Astrocyte (in vitro differentiated cells and primary cell): ENCODE measurements around the gene USP40.

Source experiments
- EZH2 ChIP-seq: IDR thresholded peaks from 2 replicates; pipeline ENCODE4 v1.6.1; 2012; ENCODE audit warnings: mild to moderate bottlenecking, low read length, inconsistent platforms; ENCODE audit not compliant: insufficient read depth
- TF ChIP-seq, protein P1 (sequence below): IDR thresholded peaks from 2 replicates; pipeline ENCODE4 v1.5.1; 2011; ENCODE audit warnings: low read depth, mild to moderate bottlenecking, inconsistent platforms, low read length, moderate library complexity; ENCODE audit not compliant: insufficient read depth

DNA sequence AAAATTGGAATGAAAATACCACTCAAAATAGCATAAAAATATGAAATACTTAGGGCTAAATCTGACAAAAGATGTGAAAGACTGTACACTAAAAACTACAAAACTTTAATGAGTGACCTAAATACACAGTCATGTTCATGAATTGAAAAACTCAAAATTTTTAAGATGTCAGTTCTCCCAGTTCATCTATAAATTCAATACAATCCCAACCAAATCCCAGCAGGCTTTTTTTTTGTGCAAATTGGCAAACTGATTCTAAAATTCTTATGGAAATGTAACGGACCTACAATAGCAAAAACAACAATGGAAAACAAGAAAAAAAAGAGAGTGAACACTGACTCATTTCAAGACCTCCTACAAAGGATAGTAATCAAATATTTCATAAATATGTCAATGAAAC is 4.4 kb upstream of the USP40 start:
- TF ChIP-seq EZH2: no peak
- TF ChIP-seq, protein P1, sequence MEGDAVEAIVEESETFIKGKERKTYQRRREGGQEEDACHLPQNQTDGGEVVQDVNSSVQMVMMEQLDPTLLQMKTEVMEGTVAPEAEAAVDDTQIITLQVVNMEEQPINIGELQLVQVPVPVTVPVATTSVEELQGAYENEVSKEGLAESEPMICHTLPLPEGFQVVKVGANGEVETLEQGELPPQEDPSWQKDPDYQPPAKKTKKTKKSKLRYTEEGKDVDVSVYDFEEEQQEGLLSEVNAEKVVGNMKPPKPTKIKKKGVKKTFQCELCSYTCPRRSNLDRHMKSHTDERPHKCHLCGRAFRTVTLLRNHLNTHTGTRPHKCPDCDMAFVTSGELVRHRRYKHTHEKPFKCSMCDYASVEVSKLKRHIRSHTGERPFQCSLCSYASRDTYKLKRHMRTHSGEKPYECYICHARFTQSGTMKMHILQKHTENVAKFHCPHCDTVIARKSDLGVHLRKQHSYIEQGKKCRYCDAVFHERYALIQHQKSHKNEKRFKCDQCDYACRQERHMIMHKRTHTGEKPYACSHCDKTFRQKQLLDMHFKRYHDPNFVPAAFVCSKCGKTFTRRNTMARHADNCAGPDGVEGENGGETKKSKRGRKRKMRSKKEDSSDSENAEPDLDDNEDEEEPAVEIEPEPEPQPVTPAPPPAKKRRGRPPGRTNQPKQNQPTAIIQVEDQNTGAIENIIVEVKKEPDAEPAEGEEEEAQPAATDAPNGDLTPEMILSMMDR: no peak
